CD4-positive, alpha-beta T cell treated with Interleukin-15 for 1 hour (primary cell): ENCODE data around the gene E4F1.
"Not testable (repeated sequence)": the region's sequence is repeated elsewhere in the genome, so short reads cannot be mapped to it uniquely, and the experiment has no call there.

Experiments used
- DNase-seq: peaks from one replicate; pipeline ENCODE4 v3.0.0-alpha.2; 2020

E4F1 gene

DNA sequence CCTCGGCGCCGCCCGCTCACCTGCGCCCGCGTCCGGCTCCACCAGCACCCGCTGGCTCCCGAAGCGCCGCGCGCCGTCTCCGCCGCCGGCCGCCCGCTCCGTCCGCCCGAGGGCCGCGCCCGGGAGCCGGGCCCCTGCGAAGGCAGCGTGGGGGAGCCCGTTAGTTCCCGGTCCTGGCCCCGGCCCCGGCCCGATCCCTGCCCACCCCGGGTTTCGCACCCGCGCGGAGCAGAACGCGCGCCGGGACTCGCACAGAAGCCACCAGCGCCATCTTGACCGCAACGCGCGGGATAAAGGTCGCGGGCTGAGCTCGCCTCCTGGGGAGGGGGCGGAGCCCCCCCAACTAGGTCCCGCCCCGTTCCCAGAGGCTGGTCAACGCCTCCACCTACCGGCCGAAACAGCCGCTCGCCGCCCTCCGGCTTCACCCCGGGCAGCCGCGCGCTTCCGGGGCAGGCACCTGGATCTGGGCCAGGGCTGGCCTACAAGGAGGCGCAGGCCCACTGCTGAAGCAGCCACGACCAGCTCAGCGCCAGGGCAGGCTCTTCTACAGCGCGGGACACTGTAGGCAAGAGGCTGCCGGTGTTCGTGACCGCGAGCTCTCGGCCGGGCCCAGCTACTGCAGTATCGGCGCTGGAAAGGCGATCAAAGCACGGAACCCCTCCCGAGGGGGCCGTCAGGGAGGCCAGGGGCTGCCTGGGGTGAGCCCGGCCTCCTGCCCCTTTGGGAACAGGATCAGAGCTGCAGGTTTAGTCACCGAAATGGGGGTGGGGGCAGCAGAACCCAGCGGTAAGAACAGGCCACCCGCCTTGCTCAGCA, 28.1 kb downstream of the E4F1 start, which contains the start of gene ECI1:
Gene ECI1 (minus strand): TSS at position 292 of the 816 bp plus-strand sequence. CDS start 21 bp downstream, at position 271.
- peak; percentile 89 for DNase-seq

DNA sequence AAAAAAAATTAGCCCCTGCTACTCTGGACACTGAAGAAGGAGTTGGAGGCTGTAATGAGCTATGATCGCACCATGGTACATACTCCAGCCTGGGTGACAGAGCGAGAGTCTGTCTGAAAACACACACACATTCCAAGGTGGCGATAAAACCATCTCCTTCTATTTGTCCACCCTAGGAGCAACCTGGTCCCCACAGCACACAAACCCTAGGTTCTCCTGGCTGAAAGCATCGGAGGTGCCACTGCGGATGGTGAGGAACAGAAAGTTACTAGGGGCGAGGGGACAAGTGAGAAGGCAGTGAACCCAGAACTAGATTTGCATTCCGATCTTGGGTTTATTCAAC, 29.4 kb downstream of the E4F1 start:
- DNase-seq = no peak

DNA sequence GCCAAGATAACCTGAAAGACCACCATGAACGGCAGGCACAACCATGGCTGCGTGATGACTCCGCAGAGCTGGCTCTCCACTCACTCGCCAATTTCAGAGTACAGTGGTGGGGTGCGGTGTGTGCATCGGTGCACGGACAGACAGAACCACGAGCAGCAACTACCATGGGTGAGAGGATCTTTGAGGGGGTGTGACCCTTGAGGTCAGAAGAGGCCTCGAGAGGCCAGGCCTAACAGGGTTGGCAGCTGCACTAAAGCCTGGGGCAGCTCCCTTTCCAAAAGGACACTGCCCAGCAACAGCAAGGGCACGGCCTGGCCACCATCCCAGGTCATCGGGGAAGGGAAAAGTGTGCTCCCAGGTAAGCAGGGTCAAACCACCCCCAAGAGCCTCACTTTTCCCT, 29.9 kb downstream of the E4F1 start:
- DNase-seq = no peak

DNA sequence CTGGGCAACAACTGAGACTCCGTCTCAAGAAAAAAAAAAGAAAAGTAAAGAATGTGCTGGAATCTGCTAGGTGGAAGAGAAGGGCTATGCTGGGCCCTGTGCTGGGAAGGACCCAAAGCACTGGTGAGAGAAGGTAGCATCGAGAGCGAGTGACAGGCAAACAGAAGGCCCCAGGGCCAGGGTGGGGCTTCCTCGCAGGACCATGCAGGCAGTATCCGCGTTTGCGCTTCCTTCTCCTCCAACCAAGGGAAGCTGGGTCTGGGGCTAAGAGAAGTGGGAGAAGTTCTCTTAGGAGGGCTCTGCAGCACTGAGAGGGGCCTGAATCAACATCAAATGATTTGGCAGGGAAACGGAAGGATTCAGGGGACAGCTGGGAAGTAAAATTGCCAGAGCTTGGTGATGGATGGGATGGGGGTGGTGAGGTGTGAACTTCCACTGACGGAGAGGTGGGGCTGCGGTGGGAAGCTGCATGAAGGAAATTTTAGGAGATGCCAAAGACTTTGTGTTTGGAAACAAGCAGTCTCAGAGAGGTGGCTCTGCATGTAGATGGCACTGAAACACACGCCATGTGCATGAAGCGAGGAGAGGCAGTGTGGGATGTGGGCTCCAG, 33.2 kb downstream of the E4F1 start:
- no peak for DNase-seq

DNA sequence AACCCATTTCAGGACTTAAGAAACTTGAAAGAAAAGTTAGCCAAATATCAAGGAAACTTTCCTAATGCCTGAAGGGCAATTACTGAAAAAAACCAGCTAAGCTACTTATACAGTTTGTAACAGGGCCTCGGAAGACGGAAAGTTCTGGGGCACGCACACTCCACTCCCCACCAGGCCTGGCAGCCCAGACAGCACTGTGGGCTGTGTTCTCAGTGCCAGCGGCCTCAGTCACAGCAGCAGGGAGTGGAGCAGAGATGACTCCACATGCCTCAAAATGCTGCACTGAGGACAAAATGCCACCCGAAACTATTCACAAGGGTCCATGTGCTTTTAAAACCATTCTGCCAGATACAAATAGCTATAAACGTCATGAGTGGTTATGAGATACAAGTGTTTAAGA, 34.3 kb downstream of the E4F1 start:
- no peak for DNase-seq

DNA sequence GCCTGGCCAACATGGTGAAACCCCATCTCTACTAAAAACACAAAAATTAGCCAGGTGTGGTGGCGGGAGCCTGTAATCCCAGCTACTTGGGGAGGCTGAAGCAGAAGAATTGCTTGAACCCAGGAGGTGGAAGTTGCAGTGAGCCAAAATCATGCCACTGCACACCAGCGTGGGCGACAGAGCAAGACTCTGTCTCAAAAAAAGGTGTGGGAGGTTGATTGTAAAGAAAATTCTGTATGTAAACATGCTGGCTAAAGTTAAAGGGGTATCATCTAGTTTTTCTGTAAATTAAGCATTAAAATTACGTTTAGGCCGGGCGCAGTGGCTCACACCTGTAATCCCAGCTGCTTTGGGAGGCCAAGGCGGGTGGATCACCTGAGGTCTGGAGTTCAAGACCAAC, 35.1 kb downstream of the E4F1 start:
- not testable (repeated sequence) for DNase-seq

DNA sequence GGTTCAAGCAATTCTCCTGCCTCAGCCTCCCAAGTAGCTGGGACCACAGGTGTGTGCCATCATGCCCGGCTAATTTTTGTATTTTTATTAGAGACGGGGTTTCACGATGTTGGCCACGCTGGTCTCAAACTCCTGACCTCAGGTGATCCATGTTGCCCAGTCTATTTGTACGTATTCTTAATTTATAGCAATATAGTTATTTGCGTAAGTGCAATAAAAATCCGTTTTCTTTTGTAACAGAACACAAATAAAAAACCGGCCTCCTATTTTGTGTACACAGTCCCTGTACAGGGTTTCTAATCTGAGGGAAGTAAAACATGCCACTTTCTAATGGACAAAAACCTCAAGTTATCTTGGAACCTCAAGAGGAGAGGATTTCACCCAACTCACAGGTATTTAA, 36.9 kb downstream of the E4F1 start:
- DNase-seq = no peak

DNA sequence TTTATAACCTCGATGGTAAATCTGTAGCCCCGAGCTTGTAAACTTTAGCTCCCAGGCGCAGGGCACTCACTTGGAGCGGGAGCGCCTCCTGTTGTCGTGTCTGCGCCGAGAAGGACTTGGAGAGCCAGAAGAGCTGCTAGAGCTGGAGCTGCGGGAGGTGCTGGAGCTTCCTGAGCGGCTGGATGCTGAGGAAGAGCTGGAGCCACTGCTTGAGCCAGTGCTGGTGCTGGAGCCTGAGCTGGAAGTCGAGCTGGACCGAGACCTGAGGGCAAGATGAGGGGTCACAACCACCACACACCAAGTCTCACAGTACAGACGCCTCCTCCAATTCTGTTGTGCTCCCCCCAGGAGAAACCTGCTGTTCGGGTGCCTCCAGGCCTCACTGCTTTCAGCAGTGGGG, 39.6 kb downstream of the E4F1 start:
- DNase-seq = not testable (repeated sequence)

DNA sequence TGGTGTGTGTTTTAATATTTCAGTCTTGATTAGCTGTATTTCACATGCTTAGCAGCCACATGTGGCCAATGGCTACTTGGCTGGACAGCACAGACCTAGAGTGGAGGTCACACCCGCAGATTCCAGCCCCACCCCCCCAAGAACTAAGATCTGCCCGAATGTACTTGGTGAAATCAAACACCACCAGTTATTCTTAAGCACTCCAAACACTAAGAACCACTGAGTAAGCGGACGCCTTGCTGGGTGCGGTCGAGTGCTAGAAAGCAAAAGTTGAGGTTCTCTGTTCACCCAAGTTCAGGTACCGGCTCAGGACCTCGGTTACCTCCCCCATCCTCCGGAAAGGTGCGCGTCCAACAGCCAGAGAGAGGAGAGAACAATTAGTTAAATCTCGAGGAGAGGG, 43.5 kb downstream of the E4F1 start:
- not testable (repeated sequence) for DNase-seq

DNA sequence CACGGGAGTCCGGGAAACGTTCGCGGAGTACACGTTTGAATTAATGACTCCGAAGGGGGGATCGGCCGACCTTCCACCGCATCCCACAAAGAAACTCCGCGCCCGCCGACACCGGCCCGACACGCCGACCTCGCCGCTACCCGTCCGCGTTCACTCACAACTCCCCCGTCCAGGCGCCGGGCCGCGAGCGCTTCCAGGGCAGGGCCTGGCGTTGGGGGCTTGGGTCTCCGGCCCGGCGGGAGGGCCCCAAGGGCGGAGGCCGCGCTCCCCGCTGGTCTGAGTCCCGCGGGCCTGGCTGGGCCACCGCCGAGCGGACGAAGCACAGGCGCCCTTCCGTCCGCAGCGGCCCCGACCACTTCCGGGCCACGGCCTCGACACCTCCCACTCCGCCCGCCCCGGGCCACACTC, 44.1 kb downstream of the E4F1 start:
- DNase-seq = not testable (repeated sequence)

DNA sequence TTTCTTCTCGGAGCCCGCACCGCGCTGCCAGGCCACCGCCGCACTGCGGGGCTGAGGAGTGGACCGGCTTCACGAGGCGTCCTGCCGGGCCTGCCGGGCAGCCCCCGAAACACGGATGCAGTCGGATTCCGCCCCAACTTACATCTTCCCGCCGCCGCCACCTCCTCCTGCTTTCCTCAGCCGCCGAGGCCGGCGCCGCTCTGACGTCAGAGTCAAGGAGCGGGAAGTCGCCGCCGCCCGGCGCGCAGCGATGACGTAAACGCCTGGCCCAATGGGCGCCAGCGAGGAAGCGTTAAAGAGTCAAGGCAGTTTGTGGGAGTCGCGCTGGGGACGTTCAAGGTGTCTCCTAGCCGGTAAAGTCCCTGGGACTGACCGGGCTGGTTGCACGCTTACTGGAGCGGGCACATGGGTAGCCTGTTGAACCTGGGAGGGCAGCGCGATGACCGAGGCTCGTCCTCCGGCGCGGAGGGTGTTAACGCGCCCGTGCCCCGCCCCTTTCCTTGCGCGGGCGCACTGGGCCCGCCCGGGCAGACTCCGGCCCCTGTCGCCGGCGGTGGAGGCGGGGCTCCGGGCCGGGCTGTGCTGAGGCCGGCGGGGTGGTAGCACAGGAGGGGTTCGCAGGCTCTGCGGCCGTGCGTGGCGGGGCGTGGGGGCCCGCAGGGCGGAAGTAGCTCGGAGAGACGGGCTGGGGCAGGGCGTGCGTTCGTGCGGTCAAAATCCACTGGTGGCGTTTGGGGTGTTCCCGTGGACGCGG, 44.7 kb downstream of the E4F1 start, which contains the start of gene RNPS1:
Gene RNPS1 (minus strand): TSS at position 214 of the 754 bp plus-strand sequence. CDS start 3,483 bp downstream, outside the sequence.
- peak; percentile 93 for DNase-seq

DNA sequence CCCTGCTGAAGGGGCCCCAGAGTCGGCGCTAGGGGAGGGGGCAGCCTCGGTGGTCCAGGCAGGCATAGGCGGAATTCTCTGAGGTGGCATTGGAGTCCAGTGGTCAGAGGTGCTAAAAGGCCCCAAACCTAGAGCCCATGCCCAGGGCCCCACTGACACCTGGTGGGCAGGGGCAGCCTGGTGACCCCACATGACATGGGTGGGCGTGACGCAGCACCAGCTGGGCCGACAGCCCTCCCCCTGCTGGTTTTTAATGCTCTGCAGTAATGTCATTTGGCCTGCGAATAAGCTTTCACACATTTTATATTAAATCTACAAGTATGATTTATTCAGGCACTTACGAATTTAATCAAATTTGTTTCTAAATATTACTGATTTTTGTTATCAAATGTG, 46.7 kb downstream of the E4F1 start:
- DNase-seq = no peak

DNA sequence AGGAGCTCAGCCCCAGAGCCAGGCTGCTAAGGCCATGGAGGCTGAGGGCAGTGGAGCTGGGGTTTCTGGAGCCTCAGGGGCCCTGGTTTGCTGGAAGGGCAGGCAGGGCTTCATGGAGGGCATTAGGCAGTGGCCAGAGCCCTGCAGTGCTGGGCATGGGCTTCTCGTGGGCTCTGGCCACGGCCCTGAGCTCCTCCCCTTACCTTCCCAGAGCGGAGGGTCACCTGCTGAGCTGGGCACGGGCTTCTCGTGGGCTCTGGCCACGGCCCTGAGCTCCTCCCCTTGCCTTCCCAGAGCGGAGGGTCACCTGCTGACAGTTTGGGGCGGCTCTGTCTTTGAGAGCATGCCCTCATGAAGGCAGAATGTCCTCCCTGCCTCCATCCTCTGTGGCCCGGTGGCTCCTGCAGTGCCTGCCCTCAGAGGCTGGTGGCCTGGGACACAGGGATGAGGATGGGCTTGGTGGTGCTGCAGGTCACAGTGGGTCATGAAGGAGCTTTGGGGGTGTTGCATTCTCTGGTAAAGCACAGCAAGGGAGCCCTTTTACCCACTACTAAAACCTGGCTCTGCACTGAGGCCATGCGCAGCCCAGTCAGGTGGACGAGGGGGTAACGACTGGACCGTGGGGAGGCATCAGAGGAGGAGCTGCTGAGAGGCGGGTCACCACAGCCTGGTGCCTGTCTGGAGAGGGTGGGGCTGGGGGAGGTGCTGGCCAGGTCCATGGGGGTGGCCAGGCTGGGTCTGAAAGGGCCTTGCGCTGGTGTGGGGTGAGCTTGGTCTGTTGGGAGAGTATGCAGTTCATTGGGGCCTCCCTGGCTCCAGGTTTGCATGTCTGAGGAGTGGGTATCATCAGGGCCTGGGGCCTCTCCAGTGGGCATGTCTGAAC, 47.4 kb downstream of the E4F1 start:
- no peak for DNase-seq

DNA sequence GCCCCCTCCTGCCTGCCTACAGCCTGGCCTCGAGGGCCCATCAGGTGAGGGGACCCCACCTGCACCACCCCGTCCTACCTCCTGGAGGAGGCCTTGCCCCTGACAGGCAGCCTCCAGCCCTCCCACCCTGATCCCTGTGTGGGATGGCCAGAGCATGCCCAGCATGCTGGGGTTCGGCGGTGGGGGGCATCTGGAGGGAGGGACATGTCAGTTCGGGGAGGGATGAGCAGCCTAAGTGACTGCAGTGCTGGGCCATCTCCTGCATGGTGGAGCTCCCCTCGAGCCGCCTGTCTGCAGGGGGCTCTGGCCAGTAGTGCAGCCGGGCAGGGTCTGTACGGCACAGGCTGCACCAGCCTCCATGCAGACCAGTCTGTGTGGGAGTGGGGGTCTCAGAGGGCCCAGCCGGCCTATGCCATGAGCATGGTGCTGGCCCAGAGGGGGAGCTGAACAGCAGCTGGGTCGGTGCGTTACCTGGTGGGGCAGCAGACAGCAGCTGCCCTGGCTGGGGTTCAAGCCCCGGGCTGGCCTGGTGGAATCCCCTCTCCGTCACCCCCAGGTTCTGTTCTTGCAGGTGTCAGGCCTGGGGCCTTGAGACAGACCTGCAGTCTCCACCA, 48.6 kb downstream of the E4F1 start:
- DNase-seq = no peak

DNA sequence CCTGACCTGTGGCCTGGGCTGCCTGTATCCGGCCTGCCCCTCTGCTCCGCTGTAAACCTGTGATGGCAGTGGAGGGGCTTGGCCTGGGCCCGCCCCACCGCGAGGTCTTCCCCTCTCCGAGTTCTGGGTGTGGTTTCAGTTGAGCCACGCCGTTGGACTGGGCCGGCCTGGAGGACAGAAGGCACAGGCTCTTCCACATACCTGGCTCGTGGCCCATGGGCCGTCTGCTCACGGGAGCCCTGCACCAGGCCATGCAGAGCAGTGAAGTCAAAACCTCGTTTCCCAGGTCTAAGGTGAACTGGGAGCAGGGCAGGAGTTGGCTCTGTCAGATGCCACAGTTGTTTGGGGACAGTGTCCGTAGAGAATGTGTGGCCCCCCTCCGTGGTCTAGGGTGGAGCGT, 50.1 kb downstream of the E4F1 start:
- DNase-seq = no peak

DNA sequence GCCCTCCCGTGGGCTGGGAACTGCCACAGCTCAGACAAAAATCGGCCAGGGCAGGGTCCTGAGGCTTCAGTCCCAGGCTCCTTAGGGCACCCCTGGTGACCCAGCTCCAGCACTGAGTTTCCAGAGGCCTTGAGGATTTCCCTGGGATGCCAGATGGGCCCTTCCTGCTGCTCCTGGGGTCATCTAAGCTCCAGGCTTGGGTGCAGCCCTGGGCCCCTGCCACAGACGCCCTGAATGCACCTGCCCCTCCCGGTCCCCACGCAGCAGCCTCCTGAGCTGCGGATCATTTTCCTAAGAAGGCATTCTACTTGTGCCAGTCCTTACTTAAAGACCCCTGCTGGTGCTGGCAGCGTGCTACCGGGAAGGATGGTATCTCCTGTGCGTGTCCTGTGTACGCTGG, 50.5 kb downstream of the E4F1 start:
- no peak for DNase-seq

DNA sequence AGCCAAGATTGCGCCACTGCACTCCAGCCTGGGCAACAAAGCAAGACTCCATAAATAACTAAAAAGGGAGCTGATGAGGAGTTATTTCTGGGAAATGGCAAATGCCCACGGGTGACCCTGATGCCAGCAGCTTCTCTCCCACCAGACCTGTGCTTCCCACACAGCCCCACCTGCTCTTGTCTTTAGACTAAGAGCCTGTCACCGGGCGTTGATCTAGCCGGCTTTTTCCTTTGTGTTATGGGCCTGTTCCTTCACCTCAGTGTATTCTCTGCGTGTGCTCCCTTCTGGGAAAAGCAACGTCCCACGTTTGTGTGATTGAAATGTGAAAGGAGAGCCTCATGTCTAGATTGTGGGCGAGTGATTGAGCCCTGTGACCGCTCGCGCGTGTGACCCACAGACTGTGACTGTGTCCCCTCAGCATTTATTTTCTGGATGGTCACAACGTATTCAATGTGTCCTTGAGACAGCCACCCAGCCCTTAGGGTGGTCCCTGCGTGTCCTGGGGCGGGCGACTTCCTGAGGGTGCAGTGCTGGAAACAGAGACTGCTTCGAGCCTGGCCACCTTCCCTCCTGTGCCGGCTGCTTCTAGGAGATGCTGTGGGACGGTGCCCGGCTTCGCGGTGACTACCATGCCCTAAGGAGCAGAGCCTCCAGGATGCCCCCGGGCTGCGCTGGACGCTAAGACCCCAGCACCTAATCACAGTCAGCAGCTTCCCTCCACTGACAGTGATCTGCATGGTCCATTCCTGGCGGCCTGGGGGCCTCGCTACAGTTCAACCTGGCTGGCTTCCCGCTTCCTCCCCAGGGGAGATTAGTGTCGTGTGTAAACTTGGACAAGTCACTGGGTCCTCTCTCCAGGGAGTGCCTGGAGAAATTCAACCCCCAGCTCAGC, 52.3 kb downstream of the E4F1 start:
- no peak for DNase-seq

DNA sequence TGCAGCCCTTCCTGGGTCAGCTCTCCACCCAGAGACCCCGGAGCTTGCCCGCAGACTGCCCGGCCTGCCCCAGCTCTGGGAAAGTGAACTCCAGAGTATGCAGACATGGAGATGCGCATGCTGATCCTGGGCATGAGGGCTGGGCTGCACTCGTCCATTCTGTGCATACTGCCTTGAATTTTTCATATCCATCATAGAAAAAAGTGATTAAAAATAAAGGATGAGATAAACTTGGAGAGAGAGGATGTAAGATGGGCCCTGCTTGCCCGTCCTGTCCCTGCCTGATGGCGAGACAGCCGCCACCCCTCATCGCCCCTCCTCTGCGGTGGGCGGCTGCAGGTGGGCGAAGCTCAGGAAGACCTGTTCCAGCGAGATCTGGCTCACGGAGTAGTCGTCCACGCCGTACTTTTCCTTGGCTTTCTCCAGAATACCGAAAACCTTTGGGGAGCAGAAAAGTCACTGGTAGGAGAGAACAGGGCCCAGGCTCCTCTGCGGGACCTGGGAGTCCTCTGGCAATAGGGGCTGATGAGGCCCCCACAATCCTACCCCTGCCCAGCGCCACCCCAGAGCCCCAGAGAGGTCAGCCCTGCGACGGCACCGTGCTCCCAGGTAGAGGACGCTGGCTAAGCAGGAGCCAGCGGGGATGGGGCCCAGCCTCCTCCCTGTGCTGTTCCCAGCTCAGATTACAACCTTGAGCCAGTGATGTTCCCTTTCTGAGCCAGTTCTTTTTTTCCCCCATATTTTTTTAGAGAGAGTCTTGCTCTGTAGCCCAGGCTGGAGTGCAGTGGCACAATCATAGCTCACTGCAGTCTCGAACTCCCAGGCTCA, 53.2 kb downstream of the E4F1 start:
- DNase-seq = no peak

DNA sequence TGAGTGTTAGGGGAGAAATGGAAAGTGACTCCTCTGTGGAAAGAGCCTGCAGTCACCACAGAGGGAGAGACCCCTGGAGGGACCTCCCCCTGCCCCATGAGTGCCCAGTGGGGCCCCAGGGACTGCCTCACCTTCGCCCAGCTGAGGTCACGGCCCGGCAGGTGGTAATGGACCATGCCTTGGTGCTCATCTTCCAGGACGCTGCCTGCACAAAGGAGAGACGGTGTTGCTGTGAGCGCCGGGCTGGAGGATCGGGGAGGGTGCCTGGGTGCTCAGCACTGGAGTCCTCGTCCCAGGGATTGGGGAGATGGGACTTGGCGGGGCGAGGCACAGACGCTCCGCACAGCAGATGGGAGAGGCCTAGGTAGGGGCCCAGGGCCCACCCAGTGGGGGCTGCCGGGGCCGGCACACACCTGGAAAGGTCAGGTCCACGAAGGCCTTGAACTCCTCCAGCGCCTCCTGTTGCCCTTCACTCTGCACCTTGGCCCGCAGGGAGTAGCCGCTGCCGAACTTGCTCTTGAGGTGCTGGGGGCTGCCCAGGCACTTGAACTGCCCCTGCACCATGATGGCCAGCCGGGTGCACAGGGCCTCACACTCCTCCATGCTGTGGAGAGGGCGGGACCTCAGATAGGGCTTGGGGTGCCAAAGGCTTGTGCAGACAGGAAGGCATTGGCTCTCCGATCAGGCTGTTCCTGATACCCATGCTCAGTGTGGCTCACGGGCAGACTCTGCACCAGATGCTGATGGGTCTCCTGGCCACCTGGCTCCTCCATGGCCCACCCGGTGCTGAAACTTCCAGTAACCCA, 54.3 kb downstream of the E4F1 start:
- no peak for DNase-seq

DNA sequence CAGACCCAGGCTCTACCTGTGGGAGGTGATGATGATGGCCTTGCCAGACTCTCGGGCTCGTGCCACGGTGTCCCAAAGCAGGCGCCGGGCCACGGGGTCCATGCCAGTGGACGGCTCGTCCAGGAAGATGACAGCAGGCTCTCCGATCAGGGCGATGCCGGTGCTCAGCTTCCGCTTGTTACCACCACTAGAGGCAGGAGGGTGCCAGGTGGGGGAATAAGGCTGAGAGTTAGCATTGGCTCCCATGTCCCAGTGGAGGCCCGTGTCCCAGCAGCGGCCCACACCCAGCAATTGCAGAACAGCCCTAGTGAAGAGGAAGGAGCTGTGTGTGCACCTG, 54.8 kb downstream of the E4F1 start:
- no peak for DNase-seq
